NCI-H2107 treated with DMSO at 0.1 percent for 48 hours (cell line): ENCODE measurements around the gene KCNN3.
A peak's percentile ranks its signal among the peaks of the same experiment; 100 is the strongest.

ENCODE experiments used
- DNase-seq: peaks from one replicate; lab custom pipeline; 2025; ENCODE audit not compliant: unreplicated experiment; lab: John Stamatoyannopoulos, UW

Gene KCNN3

DNA sequence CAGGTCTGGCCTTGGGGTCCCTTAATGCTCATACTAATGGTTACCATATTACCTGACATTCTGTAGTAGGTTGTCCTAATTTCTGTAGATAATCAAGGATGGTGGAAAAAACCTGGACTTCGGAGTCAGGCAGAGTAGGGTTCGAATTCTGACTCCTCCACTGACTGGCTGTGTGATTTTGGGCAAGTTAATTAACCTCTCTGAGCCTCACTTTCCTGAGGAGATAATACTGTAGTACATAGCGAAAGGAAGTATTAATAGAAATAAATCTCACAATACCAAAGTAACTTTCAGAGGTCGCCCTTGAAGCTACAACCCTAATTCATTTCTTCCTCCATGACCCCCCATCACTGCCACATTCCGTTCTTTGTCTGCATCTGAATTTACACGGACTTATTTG is 72.9 kb downstream of the KCNN3 start:
- no peak for DNase-seq

DNA sequence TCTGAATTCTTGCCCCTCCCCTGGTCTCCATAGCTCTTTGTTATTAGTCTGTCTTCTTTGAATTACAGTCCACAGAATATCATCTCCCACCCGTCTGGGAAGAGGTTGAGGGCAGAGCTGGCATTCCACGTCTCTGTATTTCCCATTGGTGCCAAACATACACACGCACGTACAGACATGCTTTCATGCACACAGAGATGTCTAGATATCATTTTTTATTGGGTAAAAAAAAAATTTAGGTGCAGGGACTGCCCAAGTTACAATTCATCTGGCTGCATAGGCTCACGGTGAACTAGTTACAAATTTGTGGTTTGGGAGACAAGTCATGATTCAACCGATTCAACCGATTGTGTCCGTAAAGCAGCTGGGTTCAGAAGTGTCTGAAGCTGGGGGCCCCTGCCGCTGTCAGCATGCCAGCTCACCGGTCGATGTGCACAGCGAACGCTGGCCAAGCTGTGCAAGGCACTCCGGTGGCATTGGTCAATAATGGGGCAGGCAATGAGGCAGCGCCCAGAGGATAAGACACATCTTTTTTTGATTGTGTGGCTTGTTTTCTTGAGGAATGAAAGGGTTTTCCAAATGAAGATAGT is 73.7 kb downstream of the KCNN3 start:
- DNase-seq, result no peak

DNA sequence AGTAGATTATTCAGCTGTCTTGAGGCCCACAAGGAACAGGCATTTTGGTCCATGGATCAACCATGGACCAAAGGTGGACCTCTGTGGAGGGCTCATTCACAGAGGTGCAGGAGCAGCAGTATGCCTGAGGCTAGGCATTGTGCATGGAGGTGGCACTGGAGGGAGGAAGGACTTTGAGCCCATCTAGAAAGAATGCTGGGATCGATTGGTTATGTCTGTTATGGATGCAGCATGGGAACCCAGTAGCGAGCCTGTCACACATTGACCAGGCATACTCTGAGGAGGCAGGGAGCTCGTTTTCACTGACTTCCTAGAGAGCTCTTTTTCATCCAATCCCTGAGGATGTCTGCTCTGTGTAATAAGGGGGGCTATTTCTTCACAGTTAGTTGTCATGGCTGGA is 75.5 kb downstream of the KCNN3 start:
- DNase-seq, result no peak

DNA sequence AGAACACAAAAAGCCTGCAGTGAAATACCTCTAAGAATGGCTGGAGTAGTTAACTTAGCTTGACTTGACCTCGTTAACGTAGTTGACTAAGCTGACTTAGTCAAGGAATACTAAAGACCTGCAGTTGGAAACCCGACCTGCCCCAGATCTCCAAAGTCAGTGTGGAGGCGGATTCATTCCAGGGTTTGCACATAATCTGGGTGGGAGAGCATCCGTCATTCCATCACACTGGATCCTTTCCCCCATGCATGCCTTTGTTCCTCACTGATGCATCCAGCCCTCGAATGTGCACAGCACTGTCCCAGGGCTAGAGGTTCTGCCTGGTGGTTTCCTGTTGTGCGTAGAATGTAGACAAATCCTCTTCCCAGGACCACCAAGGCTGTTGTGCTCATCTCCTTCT is 76.4 kb downstream of the KCNN3 start:
- no peak for DNase-seq

DNA sequence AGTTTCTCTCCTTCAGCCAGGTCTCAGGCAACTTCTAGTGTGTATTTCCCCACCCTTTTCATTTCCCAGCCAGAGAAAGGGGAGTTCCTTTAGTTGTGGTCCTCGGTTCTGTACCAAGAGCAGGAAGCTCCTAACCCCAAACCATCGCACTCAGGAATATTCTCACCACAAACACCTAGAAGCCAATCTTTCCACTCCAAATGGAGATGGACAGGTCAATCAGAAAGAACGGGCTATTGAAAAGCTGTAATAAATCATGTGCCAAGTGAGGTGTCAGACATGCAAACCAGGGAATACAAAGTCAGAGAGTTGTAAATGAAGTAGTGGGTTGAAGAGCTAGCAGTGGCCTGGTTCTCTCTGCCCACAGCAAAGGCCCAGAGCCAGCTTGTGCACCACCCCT is 77.2 kb downstream of the KCNN3 start:
- DNase-seq, result no peak

DNA sequence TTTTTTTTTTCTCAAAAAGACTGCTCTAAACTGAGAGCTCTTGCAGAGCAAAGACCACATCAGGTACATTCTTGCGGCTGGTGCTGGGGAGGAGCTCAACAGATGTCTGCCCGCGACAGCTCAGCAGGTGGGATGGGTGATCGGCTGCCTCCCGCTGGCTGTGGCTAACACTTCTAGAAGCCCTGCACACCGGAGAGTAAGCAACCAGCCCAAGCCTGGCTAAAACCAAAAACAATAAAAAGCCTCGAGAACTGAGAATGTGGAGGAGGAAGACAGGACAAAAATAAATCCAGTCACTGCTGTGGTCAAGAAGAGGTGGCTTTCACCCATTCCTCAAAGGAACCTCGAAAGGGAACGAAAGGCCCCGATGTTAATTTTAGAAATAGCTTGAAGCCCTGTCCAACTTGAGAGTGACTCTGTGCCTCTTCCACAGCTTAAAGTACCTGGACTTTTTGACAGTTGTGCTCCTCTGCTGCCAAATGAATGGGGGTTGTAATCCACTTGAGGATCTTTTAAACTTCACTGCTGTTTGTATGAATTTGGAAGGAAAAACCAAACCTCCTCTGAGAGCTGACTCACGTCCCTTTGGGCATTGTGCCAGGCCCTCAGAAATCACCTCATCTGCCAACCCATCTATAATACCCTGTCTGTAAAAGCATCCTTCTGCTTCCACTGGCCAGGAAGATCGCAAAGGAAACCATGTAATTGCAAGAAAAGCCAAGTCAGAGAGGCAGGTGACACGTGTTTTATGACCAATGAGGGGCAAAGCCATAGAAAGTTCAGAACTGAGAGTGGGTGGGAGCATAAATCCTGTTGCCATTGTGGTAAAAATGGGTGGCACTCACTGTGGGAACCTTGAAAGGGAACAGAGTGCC is 78.6 kb downstream of the KCNN3 start:
- peak; percentile 88 for DNase-seq

DNA sequence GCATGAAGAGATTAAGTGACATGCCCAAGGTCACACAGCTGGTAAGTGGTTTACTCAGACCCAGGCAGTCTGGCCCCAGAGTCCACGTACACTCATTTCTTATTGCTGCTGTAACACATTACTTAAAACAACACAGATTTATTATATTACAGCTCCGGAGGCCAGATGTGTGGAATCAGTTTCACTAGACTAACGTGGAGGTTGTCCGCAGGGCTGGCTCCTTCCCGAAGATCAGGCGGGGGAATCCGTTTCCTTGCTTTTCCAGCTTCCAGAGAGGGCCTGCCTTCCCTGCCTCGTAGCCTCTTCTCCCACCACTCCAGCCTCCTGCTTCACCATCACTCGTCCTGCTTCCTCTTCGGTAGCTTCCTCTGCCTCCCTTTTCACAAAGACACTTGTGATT is 81.2 kb downstream of the KCNN3 start:
- no peak for DNase-seq

DNA sequence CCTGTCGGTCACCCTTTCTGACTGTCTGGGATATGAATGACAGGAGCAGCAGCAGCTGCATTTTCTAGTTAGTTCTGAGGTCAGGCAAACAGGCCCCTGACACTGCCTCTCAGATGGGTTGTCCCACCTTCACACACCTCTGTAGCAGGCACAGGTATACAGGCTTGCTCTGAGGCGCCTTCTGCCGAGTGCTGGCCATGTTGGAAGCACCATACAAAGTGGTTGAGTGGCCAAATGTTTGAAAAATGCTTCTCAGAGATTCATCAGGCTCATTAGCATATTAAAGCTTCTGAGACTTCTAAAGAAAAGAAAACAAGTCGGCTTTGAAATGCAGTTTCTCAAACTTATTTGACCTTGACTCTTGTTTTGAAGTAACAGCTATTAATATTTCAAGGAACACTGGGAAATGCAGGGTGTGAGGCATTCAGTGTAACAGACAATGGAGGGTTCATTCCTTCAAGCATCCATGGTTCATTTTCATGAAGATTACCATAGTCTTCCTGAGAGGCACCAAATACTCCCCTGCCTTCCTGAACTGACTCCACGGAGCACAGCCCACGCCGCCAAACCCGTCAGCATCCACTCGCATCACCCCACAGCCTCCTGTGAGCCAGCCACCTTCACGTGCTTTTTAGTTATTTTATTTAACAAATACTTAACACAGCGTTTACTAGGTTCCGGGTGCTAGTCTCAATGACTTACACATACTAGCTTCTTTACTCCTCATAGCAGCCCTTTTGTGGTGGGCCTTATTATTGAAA is 81.8 kb downstream of the KCNN3 start:
- DNase-seq, result no peak

DNA sequence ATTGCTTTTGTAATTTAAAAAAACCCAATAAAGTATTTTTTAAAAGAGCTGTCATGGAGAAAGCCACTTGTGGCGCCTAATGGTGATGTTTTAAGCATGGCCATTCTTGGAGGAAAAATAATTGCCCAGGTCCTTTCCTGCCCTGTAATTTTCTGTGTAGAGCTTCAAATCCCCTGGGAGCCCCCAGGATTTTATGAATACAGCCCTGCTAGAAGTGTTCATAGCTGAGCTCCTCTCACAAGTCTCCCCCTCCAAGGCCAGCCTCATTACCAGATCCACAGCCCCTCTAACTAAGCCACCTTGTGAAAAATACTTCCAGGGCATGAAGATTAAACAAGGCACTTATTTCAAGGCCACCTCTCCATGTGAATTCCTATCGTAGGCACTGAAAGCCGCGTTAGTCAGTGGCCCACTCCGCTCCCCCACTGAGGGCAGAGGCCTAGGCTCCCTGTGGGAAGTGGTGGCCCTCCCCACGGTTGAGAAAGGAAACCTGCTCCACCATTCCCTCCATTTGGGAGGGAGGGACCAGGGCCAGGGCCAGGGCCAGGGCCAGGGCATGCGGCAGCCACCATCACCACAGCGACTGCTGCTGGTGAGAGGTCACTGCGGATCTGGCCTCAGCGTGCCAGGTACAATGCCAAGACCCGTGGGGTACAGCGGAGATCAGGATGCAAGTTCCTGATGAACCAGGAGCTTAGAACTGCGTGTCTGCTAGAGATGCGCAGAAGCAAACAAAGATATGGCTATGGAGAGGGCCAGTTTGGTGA is 83.1 kb downstream of the KCNN3 start:
- DNase-seq, result peak; percentile 75

DNA sequence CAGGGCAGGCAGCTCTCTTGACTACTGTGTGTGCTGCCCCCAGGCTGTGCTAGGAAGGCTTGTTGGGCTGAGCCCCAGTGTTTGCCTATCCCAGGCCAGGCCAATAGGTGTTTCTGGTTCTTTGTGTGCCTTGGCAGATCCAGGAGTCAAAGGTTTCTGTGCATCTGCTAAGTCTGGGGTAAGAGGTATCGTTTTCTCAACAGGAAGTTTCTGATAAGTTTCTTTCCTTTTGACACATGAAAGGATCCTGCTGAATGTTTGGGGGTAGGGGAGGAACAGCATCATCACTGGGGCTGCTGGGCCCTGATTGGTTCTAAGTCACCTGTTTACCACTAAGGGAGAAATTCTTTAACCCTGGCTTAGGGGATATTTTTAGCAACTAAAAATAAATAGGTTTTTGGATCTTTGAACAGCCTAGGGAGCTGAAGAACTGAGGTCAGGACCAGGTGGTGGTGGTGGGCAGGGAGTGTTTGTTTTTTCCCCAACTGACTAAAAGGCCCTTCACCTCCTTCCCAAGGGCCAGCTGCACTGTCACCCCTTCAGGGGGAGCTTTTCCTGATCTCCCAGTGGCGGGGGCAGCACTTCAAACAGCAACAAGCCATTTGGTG is 85.1 kb downstream of the KCNN3 start:
- DNase-seq, result no peak

DNA sequence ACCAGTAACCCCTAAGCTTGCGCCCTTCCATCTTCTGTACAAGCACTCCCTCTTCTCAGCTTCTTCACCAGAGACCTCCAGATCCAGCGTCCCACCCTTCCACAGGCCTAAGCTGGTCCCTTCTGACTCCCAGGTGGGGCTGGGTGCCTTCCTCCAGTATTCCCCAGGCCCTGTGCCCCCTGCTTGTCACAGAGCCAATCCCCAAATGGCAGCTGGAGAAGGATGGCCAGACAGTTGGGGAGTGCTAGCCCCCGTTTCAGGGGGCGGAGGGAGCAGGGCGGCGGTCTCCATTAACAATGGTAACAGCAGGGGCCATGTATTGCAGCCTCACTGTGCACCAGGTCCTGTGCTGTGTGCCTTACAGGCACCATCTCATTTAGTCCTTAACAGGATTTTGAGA is 85.7 kb downstream of the KCNN3 start:
- no peak for DNase-seq

DNA sequence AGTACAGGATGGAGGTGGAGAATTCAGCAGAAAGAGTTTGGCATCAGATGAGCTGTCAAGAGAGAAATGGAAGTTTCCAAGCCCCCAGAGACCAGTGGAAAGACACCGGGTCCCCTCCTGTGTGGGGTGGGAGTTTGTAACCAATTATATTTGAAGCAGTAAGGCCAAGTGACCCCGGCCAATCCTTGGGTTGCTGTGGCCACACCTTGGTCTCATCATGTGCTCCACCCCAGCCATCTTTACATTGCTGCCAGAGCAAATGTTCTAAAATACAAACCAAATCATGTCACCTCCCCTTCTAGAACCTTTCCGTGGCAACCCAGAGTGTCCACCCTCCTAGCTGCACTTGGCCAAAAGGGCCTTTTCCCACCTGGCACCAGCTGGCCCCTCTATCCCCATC is 86.1 kb downstream of the KCNN3 start:
- DNase-seq, result no peak

DNA sequence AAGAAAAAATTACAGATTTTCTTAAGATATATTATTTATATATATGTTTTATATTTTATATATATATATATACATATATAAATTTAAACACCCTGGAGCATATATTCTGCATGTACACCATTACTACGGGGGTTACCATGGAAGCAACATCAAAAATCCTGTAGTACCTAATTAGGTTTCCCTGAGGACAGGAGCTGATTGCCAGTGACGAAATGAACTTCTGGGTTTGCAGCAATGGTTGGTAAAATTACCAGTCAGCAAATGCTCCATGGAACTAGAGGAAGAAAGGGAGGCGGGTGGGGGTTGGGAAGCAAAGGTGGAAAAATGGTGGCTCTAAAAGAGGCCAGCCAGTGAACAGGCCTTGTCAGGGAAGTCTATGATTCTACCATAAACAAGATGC is 89.5 kb downstream of the KCNN3 start:
- no peak for DNase-seq

DNA sequence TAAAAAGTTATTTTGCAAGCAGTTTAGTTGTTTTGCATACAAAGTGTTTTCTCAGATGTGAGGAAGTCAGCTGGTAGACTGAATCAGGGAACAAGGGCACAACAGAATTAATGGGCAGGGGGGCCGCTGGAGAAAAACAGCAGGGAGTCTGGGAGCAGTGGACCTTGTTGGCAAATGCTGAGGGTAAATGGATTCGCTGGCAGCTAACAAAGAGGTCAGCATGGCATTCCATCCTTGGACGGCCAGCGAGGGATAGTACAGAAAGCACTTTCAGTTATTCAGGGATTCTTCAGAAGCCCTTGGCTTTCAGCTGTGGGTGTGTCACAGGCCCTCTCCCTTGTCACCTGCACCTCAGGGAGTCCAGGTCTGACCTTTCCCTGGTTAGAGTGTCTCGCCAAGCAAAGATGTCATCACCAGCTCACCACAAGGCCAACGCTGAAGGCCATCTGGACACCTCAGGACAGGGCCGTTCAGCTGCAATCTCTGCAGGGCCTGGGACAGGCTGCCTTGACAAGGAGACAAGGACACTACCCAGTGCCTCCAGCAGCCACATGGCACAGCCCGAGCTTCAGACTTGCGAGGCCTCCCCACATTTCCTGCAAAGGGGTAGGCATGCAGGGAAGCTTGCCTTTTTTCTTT is 90.4 kb downstream of the KCNN3 start:
- no peak for DNase-seq

DNA sequence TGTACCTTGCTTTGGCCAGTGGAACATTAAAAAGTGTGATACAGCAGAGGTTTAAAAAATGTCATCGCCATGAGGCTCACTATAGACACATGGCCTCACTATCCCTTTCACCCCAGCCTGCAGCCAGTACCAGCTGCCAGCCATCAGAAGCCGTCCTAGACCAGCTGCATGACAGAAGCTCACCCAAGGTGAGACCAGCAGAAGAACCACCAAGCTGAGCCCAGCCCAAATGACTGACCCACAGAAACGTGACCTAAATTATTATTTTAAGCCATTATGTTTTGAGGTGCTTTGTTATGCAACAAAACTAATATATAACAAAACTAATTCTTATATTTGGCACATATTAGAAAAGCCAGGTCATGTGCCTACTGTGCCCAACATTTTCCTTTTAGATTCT is 91.1 kb downstream of the KCNN3 start:
- no peak for DNase-seq

DNA sequence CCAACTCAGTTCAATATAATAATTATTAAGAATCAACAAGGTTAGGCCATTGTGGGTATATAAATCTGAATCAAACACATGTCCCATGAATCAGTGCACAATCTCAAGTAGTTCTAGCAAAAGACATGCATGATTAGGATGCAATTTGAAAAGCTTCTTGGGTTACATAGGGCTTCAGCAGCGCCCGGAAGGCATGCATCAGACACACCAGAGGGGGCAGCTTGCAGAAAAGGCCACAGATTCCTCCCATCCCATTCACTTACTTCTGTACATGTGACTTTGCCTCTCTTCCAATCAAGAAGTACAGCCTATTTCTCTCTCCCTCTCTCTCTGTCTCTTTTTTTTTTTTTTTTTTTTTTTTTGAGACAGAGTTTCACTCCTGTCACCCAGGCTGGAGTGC is 91.8 kb downstream of the KCNN3 start:
- DNase-seq, result no peak

DNA sequence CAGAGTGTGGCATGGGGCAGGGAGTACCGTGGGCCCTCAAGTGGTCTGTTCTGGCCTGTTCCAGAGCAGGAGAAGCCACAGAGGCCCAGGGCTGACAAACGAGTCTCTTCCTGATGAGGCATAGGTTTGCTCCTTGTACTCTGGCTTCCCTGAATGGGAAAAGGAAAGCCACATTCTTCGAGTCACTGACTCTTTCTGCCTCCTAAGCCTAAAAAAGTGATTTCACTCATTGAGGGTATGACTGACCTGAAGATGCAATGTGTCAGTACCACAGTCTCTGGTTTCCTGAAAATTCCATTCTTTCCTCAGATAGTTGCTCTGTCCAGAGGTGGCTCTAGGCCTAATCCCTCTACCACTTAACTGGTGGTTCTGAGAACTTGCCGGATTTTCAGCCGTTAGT is 92.3 kb downstream of the KCNN3 start:
- DNase-seq, result no peak

DNA sequence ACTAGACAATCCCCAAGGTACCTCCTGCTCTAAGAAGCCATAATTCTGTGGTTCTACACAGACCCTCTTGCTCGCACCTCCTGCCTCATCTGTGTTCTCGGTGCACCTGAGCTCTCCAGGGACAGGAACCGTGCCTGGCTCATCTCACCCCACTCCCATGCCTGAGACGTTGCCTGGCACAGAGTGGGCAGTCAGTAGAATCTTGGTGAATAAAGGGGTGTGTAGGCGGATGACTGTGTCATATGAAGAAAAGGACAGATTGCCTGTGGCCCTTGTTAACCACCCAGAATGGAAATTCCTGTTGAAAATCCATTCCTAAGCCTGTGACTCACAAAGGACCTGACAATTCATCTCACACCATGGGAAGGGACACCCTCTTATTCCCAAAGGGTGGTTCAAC is 92.9 kb downstream of the KCNN3 start:
- no peak for DNase-seq

DNA sequence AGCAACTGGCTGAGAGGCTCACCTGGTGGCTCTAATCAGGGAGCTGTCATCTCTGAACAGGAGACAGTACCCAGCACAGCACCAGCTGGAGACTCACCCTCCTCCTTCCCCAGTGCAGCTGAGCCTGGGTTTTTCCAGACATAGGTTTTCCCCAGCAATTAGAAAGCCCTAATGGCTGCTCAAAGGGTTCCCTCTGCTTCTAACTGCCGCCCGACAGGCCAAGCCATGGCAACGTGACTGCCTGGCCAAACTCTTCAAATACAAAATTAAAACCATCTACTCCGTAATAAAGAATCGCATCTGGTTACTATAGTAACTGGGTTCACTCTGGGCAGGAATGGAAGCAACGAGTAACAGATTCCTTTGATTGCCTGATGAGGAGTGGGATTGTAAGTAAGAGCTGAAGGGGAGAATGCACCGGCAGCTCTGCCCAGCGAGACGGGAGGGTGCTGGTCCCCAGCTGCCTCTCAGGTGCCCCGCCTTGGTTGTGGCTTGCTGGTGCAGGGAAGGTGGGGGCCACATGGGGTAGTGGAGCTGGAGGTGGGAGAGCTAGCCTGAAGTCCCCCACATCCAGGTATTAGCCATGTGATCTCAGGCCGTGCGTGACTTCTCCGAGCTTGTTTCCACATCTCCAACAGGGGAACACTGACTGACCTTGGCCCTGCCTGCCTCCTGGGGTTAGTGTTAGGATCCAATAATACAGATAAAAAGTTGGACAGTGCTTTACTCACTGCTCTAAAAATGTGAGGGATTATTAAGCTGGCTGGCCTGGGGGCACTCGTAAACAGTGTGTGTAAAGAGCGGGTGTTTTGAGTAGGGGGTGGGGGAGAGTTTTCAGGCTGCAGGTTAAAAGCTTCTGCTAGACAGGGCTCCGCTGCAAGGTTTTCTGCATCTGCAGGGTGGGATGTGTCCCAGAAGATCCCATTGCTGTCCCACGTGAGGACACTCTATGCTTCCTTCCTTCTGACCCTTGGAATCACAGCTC is 94.2 kb downstream of the KCNN3 start:
- DNase-seq, result no peak
